HEK293T (cell line): ENCODE results near the gene PPP6R1.

Experiments used
- ARNT ChIP-seq: fragments of 450-650 bp; IDR thresholded peaks from 2 replicates; pipeline ENCODE4 v1.6.1; 2017; ENCODE audit warnings: mild to moderate bottlenecking
- FOXM1 ChIP-seq: fragments of 450-650 bp; IDR thresholded peaks from 2 replicates; pipeline ENCODE4 v1.6.1; 2017; ENCODE audit warnings: mild to moderate bottlenecking, borderline replicate concordance
- HDGF ChIP-seq: fragments of 450-650 bp; IDR thresholded peaks from 2 replicates; pipeline ENCODE4 v1.6.1; 2017; ENCODE audit warnings: antibody characterized with exemption, borderline replicate concordance
- SP1 ChIP-seq: fragments of 450-650 bp; IDR thresholded peaks from 2 replicates; pipeline ENCODE4 v1.6.1; 2017
- ZNF384 ChIP-seq: fragments of 450-650 bp; IDR thresholded peaks from 2 replicates; pipeline ENCODE4 v1.6.1; 2016

DNA sequence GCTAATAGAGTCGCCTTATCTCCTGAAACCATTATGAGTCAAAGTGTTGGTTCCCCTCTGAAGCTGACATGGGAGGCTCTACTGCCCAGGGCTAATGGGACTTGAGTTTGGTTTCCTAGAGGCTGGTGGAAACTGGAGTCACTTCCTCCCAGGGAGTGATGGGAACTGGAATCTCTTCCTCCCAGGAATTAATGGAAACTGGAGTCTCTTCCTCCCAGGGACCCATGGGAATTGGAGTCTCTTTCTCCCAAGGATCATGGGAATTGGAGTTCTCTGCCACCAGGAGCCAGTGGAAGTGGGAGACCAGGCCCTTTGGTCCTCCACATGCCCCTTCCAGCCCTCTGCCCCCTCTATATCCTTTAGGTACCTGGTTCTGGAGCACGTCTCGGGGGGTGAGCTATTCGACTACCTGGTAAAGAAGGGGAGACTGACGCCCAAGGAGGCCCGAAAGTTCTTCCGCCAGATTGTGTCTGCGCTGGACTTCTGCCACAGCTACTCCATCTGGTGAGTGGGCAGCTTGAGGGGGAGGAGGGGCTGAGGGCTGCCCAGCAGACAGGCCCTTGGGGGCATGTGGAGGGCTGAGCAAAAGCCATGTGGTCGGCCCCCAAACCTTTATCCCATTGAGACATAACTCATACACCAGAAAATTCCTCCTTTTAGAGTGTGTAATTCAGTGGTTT is 30.4 kb upstream of the PPP6R1 start:
- TF ChIP-seq ARNT (no peak), SP1 (no peak), FOXM1 (no peak), ZNF384 (no peak), HDGF (no peak)
